HEK293T (cell line): ENCODE data around the gene IFT80.

Source experiments
- ELF4 ChIP-seq: fragments of 450-650 bp; IDR thresholded peaks from 2 replicates; pipeline ENCODE4 v1.6.1; 2017; ENCODE audit warnings: antibody characterized with exemption
- FOXA1 ChIP-seq: fragments of 450-650 bp; IDR thresholded peaks from 2 replicates; pipeline ENCODE4 v1.6.1; 2016; ENCODE audit warnings: mild to moderate bottlenecking
- HDGF ChIP-seq: fragments of 450-650 bp; IDR thresholded peaks from 2 replicates; pipeline ENCODE4 v1.6.1; 2017; ENCODE audit warnings: antibody characterized with exemption, borderline replicate concordance
- PKNOX1 ChIP-seq: fragments of 450-650 bp; IDR thresholded peaks from 2 replicates; pipeline ENCODE4 v1.6.1; 2016
- SP1 ChIP-seq: fragments of 450-650 bp; IDR thresholded peaks from 2 replicates; pipeline ENCODE4 v1.6.1; 2017

- no peak for TF ChIP-seq SP1
- TF ChIP-seq HDGF = no peak
- TF ChIP-seq FOXA1 = no peak
- no peak for TF ChIP-seq ELF4
- TF ChIP-seq PKNOX1 = no peak
Observed at GRCh38 chr3:160400030-160400701, 1.1 kb upstream of the IFT80 start.
